WTC11 (cell line): ENCODE results near the gene GANAB. TPM values are rescaled to one million over a fixed set of nuclear protein-coding genes. Genes with fewer than 3 reads are reported as not detected.

ENCODE experiments used
- ATF1 ChIP-seq: sonication (generic); formaldehyde crosslinking; IDR thresholded peaks from 2 replicates; pipeline ENCODE4 v1.8.1; 2023; ENCODE audit warnings: mild to moderate bottlenecking, moderate library complexity, missing genetic modification reagents
- ATF3 ChIP-seq: sonication (generic); formaldehyde crosslinking; conservative IDR thresholded peaks from 2 replicates; pipeline ENCODE4 v1.8.1; 2022; ENCODE audit warnings: mild to moderate bottlenecking, missing genetic modification reagents
- CREB1 ChIP-seq: sonication (generic); formaldehyde crosslinking; IDR thresholded peaks from 2 replicates; pipeline ENCODE4 v1.8.0; 2023; ENCODE audit warnings: mild to moderate bottlenecking, missing genetic modification reagents
- CREM ChIP-seq: sonication (generic); formaldehyde crosslinking; IDR thresholded peaks from 2 replicates; pipeline ENCODE4 v1.8.1; 2022; ENCODE audit warnings: mild to moderate bottlenecking, missing genetic modification reagents, moderate library complexity
- E2F4 ChIP-seq: sonication (generic); formaldehyde crosslinking; IDR thresholded peaks from 2 replicates; pipeline ENCODE4 v1.8.1; 2022; ENCODE audit warnings: low read depth, mild to moderate bottlenecking, moderate library complexity, missing genetic modification reagents, borderline replicate concordance
- ETV6 ChIP-seq: sonication (generic); formaldehyde crosslinking; IDR thresholded peaks from 2 replicates; pipeline ENCODE4 v1.8.1; 2022; ENCODE audit warnings: mild to moderate bottlenecking, missing genetic modification reagents
- FOXK1 ChIP-seq: sonication (generic); formaldehyde crosslinking; IDR thresholded peaks from 2 replicates; pipeline ENCODE4 v1.8.0; 2022; ENCODE audit warnings: mild to moderate bottlenecking, moderate library complexity, missing genetic modification reagents
- GABPB1 ChIP-seq: sonication (generic); formaldehyde crosslinking; IDR thresholded peaks from 2 replicates; pipeline ENCODE4 v1.8.1; 2023; ENCODE audit warnings: mild to moderate bottlenecking, missing genetic modification reagents
- IRF2 ChIP-seq: sonication (generic); formaldehyde crosslinking; IDR thresholded peaks from 2 replicates; pipeline ENCODE4 v1.8.0; 2022; ENCODE audit warnings: low read depth, missing genetic modification reagents, borderline replicate concordance
- KAT7 ChIP-seq: sonication (generic); formaldehyde crosslinking; IDR thresholded peaks from 2 replicates; pipeline ENCODE4 v1.8.1; 2023; ENCODE audit warnings: missing genetic modification reagents, mild to moderate bottlenecking, borderline replicate concordance
- MXD4 ChIP-seq: fragments of 250-450 bp; sonication (Bioruptor Pico); IDR thresholded peaks from 2 replicates; pipeline ENCODE4 v1.8.0; 2021; ENCODE audit warnings: mild to moderate bottlenecking, moderate library complexity, borderline replicate concordance
- NFE2L1 ChIP-seq: sonication (generic); formaldehyde crosslinking; IDR thresholded peaks from 2 replicates; pipeline ENCODE4 v1.8.1; 2023; ENCODE audit warnings: missing genetic modification reagents
- PRRX2 ChIP-seq: fragments of 250-450 bp; sonication (Bioruptor Pico); IDR thresholded peaks from 2 replicates; pipeline ENCODE4 v1.8.0; 2021; ENCODE audit warnings: mild to moderate bottlenecking
- SOX15 ChIP-seq: fragments of 250-450 bp; sonication (Bioruptor Pico); IDR thresholded peaks from 2 replicates; pipeline ENCODE4 v1.9.0; 2021; ENCODE audit warnings: mild to moderate bottlenecking
- TCF7 ChIP-seq: sonication (generic); formaldehyde crosslinking; IDR thresholded peaks from 2 replicates; pipeline ENCODE4 v1.8.0; 2022; ENCODE audit warnings: mild to moderate bottlenecking, low read depth, missing genetic modification reagents, moderate library complexity
- ZNF138 ChIP-seq: sonication (generic); formaldehyde crosslinking; conservative IDR thresholded peaks from 2 replicates; pipeline ENCODE4 v1.8.1; 2022; ENCODE audit warnings: mild to moderate bottlenecking, moderate library complexity, missing genetic modification reagents
- ZNF232 ChIP-seq: sonication (generic); formaldehyde crosslinking; IDR thresholded peaks from 2 replicates; pipeline ENCODE4 v1.8.0; 2022; ENCODE audit warnings: mild to moderate bottlenecking, missing genetic modification reagents
- ZNF281 ChIP-seq: sonication (generic); formaldehyde crosslinking; IDR thresholded peaks from 2 replicates; pipeline ENCODE4 v1.8.0; 2023; ENCODE audit warnings: mild to moderate bottlenecking, missing genetic modification reagents
- ZNF317 ChIP-seq: sonication (generic); formaldehyde crosslinking; IDR thresholded peaks from 2 replicates; pipeline ENCODE4 v1.8.1; 2023; ENCODE audit warnings: low read depth, mild to moderate bottlenecking, moderate library complexity, missing genetic modification reagents, borderline replicate concordance
- total RNA-seq: library from RNA; stranded (reverse); gene quantifications from 3 replicates; pipeline ENCODE4 v1.2.3, GENCODE V29; 2021
- TF ChIP-seq, protein P1 (sequence below): fragments of 250-450 bp; sonication (Bioruptor Pico); conservative IDR thresholded peaks from 2 replicates; pipeline ENCODE4 v1.9.0; 2021; ENCODE audit warnings: mild to moderate bottlenecking
- TF ChIP-seq, protein P2 (sequence below): sonication (generic); formaldehyde crosslinking; IDR thresholded peaks from 2 replicates; pipeline ENCODE4 v1.8.1; 2023; ENCODE audit warnings: mild to moderate bottlenecking, missing genetic modification reagents
- TF ChIP-seq, protein P3 (sequence below): sonication (generic); formaldehyde crosslinking; IDR thresholded peaks from 2 replicates; pipeline ENCODE4 v1.8.0; 2022; ENCODE audit warnings: mild to moderate bottlenecking, missing genetic modification reagents
- TF ChIP-seq, protein P4 (sequence below): fragments of 200-600 bp; IDR thresholded peaks from 2 replicates; pipeline ENCODE4 v1.8.0; 2022; ENCODE audit warnings: antibody characterized with exemption
- TF ChIP-seq, protein P5 (sequence below): sonication (generic); formaldehyde crosslinking; IDR thresholded peaks from 2 replicates; pipeline ENCODE4 v1.8.1; 2022; ENCODE audit warnings: low read depth, missing genetic modification reagents, borderline replicate concordance
- TF ChIP-seq, protein P6 (sequence below): sonication (generic); formaldehyde crosslinking; IDR thresholded peaks from 2 replicates; pipeline ENCODE4 v1.8.1; 2023; ENCODE audit warnings: mild to moderate bottlenecking, missing genetic modification reagents, moderate library complexity

GANAB gene
- total RNA-seq, 1 experiment from 2014 or later: 327 TPM

GRCh38 chr11:62601372-62602140 is 44.9 kb downstream of the GANAB start, which contains the start of gene MTA2 (continued):
- TF ChIP-seq ZNF138 (CRISPR knock-in tag) (no peak), CREM (CRISPR knock-in tag) (no peak), SOX15 (CRISPR knock-in tag) (no peak), ZNF281 (CRISPR knock-in tag) (no peak), MXD4 (CRISPR knock-in tag) (no peak), ETV6 (CRISPR knock-in tag) (0 out of 2 replicates have a peak, but pooled peaks have one; percentile 25), TCF7 (CRISPR knock-in tag) (no peak), PRRX2 (CRISPR knock-in tag) (no peak), GABPB1 (CRISPR knock-in tag) (no peak; the same call in 1 of the 2 replicates), ZNF317 (no peak), IRF2 (CRISPR knock-in tag) (no peak), E2F4 (peak; percentile 77; the same call in 1 of the 2 replicates), CREB1 (CRISPR knock-in tag) (no peak), ZNF232 (CRISPR knock-in tag) (no peak), ATF3 (no peak), ATF1 (CRISPR knock-in tag) (no peak), NFE2L1 (CRISPR knock-in tag) (no peak; the same call in 1 of the 2 replicates), FOXK1 (no peak), KAT7 (CRISPR knock-in tag) (no peak)
- TF ChIP-seq, protein P1, sequence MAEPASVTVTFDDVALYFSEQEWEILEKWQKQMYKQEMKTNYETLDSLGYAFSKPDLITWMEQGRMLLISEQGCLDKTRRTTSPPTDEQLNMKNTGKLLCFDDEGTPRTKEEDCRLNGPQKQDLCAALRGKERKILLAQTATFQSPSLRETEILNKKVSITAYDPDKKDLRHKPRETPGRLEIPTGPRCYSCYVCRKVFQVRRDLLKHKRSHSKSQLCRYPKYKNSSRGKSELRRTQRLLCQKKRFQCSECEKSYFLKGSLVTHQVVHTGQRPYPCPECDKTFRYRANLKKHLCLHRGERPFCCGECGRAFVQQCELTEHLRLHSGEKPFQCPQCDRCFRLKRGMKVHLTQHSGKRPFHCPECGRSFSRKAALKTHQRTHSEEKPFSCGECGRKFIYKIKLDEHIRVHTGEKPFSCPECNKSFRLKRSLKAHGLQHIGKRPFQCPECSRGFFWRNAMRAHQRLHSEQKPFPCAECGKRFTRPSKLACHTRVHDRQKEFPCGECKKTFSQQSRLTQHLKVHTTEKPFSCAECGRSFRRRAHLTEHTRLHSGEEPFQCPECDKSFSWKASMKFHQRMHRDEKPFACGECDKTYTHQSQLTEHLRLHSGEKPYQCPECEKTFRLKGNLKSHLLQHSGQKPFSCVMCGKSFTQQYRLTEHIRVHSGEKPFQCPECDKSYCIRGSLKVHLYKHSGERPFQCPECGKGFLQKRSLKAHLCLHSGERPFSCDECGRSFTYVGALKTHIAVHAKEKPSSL (CRISPR knock-in tag): no peak
- TF ChIP-seq, protein P2, sequence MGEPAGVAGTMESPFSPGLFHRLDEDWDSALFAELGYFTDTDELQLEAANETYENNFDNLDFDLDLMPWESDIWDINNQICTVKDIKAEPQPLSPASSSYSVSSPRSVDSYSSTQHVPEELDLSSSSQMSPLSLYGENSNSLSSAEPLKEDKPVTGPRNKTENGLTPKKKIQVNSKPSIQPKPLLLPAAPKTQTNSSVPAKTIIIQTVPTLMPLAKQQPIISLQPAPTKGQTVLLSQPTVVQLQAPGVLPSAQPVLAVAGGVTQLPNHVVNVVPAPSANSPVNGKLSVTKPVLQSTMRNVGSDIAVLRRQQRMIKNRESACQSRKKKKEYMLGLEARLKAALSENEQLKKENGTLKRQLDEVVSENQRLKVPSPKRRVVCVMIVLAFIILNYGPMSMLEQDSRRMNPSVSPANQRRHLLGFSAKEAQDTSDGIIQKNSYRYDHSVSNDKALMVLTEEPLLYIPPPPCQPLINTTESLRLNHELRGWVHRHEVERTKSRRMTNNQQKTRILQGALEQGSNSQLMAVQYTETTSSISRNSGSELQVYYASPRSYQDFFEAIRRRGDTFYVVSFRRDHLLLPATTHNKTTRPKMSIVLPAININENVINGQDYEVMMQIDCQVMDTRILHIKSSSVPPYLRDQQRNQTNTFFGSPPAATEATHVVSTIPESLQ (CRISPR knock-in tag): no peak
- TF ChIP-seq, protein P3, sequence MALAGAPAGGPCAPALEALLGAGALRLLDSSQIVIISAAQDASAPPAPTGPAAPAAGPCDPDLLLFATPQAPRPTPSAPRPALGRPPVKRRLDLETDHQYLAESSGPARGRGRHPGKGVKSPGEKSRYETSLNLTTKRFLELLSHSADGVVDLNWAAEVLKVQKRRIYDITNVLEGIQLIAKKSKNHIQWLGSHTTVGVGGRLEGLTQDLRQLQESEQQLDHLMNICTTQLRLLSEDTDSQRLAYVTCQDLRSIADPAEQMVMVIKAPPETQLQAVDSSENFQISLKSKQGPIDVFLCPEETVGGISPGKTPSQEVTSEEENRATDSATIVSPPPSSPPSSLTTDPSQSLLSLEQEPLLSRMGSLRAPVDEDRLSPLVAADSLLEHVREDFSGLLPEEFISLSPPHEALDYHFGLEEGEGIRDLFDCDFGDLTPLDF (CRISPR knock-in tag): no peak
- TF ChIP-seq, protein P4, sequence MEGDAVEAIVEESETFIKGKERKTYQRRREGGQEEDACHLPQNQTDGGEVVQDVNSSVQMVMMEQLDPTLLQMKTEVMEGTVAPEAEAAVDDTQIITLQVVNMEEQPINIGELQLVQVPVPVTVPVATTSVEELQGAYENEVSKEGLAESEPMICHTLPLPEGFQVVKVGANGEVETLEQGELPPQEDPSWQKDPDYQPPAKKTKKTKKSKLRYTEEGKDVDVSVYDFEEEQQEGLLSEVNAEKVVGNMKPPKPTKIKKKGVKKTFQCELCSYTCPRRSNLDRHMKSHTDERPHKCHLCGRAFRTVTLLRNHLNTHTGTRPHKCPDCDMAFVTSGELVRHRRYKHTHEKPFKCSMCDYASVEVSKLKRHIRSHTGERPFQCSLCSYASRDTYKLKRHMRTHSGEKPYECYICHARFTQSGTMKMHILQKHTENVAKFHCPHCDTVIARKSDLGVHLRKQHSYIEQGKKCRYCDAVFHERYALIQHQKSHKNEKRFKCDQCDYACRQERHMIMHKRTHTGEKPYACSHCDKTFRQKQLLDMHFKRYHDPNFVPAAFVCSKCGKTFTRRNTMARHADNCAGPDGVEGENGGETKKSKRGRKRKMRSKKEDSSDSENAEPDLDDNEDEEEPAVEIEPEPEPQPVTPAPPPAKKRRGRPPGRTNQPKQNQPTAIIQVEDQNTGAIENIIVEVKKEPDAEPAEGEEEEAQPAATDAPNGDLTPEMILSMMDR: no peak
- TF ChIP-seq, protein P5, sequence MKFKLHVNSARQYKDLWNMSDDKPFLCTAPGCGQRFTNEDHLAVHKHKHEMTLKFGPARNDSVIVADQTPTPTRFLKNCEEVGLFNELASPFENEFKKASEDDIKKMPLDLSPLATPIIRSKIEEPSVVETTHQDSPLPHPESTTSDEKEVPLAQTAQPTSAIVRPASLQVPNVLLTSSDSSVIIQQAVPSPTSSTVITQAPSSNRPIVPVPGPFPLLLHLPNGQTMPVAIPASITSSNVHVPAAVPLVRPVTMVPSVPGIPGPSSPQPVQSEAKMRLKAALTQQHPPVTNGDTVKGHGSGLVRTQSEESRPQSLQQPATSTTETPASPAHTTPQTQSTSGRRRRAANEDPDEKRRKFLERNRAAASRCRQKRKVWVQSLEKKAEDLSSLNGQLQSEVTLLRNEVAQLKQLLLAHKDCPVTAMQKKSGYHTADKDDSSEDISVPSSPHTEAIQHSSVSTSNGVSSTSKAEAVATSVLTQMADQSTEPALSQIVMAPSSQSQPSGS (CRISPR knock-in tag): no peak
- TF ChIP-seq, protein P6, sequence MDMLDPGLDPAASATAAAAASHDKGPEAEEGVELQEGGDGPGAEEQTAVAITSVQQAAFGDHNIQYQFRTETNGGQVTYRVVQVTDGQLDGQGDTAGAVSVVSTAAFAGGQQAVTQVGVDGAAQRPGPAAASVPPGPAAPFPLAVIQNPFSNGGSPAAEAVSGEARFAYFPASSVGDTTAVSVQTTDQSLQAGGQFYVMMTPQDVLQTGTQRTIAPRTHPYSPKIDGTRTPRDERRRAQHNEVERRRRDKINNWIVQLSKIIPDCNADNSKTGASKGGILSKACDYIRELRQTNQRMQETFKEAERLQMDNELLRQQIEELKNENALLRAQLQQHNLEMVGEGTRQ: no peak
